K562 (cell line): ENCODE data around the gene ARHGAP26. TPM values are rescaled to one million over a fixed set of nuclear protein-coding genes. Genes with fewer than 3 reads are reported as not detected.

Experiments used
- ATAC-seq: fragments of 200-7000 bp; cut with Tn5 transposase; 3 replicates; pipeline ENCODE4 v1.9.1; 2020; ENCODE audit warnings: moderate library complexity
- BruUV-seq: library from RNA; stranded (reverse); fragments of 400-500 nt; replicated peaks from 2 replicates; lab custom pipeline; 2021; lab: Mats Ljungman, UMichigan
- CTCF ChIA-PET: fragments of 300-600 bp; formaldehyde crosslinking; extraction: SDS; loops from one replicate; lab custom pipeline; 2021; ENCODE audit warnings: low intra/inter-chr PET ratio; lab: Yijun Ruan, JAX
- POLR2A ChIA-PET: fragments of 300-600, 350-650 bp; sonication (Branson Sonifier 250); formaldehyde crosslinking; extraction: SDS; loops from one replicate; lab custom pipeline; 2021; ENCODE audit warnings: antibody characterized with exemption, inconsistent platforms; lab: Yijun Ruan, JAX
- DNase-seq, 4 experiments: peaks; one replicate each; pipeline versions ENCODE4 v3.0.0 to v3.0.0-alpha.2; 2011 to 2018; ENCODE audit warnings: low spot score in 3 of 4, mixed read lengths in 3 of 4; ENCODE audit errors: extremely low read depth in 1 of 4
- FAIRE-seq: peaks from 2 replicates; lab custom pipeline; 2011; peaks lifted over from hg19 to GRCh38; lab: Jason Lieb, UNC
- H2AFZ ChIP-seq: 2 replicates; pipeline ENCODE4 v1.6.0; 2011; ENCODE audit warnings: low read depth, low read length, control low read depth, inconsistent platforms
- H3K27ac ChIP-seq: fragments of 200-600 bp; 3 replicates; pipeline ENCODE4 v1.8.0; 2011; ENCODE audit warnings: low read depth, mild to moderate bottlenecking, control low read depth, inconsistent platforms, low read length, moderate library complexity, mixed read lengths; ENCODE audit errors: extremely low read depth
- H3K27me3 ChIP-seq, 2 experiments: fragments of 300-600 bp in 1 of 2; 2 replicates in 1 of 2; 3 replicates in 1 of 2; pipeline versions ENCODE4 v1.6.0 to v1.8.0; 2011; ENCODE audit warnings: inconsistent platforms in 2 of 2, low read length in 2 of 2, mild to moderate bottlenecking in 1 of 2, mixed read lengths in 1 of 2, moderate library complexity in 1 of 2; ENCODE audit not compliant: control insufficient read depth in 2 of 2, insufficient read depth in 2 of 2
- H3K36me3 ChIP-seq: fragments of 300-600 bp; 3 replicates; pipeline ENCODE4 v1.8.0; 2011; ENCODE audit warnings: mild to moderate bottlenecking, low read length, inconsistent platforms; ENCODE audit not compliant: control insufficient read depth, insufficient read depth
- H3K4me1 ChIP-seq, 2 experiments: fragments of 200-600 bp in 1 of 2; replicated peaks in 1 of 2; 2 replicates in 1 of 2; 3 replicates in 1 of 2; pipeline versions ENCODE4 v1.5.1 to v1.8.0; 2011; ENCODE audit warnings: inconsistent platforms in 2 of 2, low read length in 2 of 2, mild to moderate bottlenecking in 1 of 2, mixed read lengths in 1 of 2, moderate library complexity in 1 of 2; ENCODE audit not compliant: control insufficient read depth in 2 of 2, insufficient read depth in 2 of 2
- H3K4me2 ChIP-seq: 2 replicates; pipeline ENCODE4 v1.6.1; 2011; ENCODE audit warnings: low read length, control low read depth, inconsistent platforms, mixed read lengths; ENCODE audit not compliant: insufficient read depth
- H3K4me3 ChIP-seq: fragments of 200-600 bp; sonication (generic), shearing (Covaris generic); 2 replicates; pipeline ENCODE4 v1.5.1; 2016; ENCODE audit warnings: control low read depth, inconsistent platforms
- H3K79me2 ChIP-seq: fragments of 200-600 bp; 3 replicates; pipeline ENCODE4 v1.8.0; 2011; ENCODE audit warnings: low read length, inconsistent platforms; ENCODE audit not compliant: control insufficient read depth, insufficient read depth
- H3K9ac ChIP-seq, 2 experiments: 2 replicates each; pipeline versions ENCODE4 v1.6.0 to v1.6.1; 2011; ENCODE audit warnings: low read depth in 2 of 2, low read length in 2 of 2, control low read depth in 1 of 2, inconsistent platforms in 1 of 2, mild to moderate bottlenecking in 1 of 2, mixed read lengths in 1 of 2; ENCODE audit not compliant: insufficient read depth in 1 of 2
- H3K9me1 ChIP-seq: one replicate; pipeline ENCODE4 v1.6.0; 2011; ENCODE audit warnings: inconsistent platforms, mild to moderate bottlenecking, low read length, moderate library complexity; ENCODE audit not compliant: control insufficient read depth, insufficient read depth
- H3K9me3 ChIP-seq: replicated peaks from 2 replicates; pipeline ENCODE4 v1.5.1; 2011; ENCODE audit warnings: low read depth, low read length, inconsistent platforms; ENCODE audit not compliant: control insufficient read depth, insufficient read depth
- H4K20me1 ChIP-seq: replicated peaks from 2 replicates; pipeline ENCODE4 v1.6.1; 2011; ENCODE audit warnings: low read length, inconsistent platforms, mixed read lengths; ENCODE audit not compliant: control insufficient read depth, insufficient read depth
- BCOR ChIP-seq: fragments of 450-650 bp; IDR thresholded peaks from 2 replicates; pipeline ENCODE4 v1.6.1; 2016
- C11orf30 ChIP-seq: fragments of 450-650 bp; IDR thresholded peaks from 2 replicates; pipeline ENCODE4 v1.6.1; 2016; ENCODE audit warnings: low read depth, mild to moderate bottlenecking
- CXXC5 ChIP-seq: fragments of 250-450 bp; sonication (Bioruptor Pico); IDR thresholded peaks from 2 replicates; pipeline ENCODE4 v1.8.0; 2022; ENCODE audit warnings: inconsistent platforms, mild to moderate bottlenecking, moderate library complexity
- DDX20 ChIP-seq: fragments of 450-650 bp; IDR thresholded peaks from 2 replicates; pipeline ENCODE4 v1.6.1; 2016; ENCODE audit warnings: missing genetic modification characterization, low read depth, mild to moderate bottlenecking, missing compliant biosample characterization, moderate library complexity
- MBD1 ChIP-seq: fragments of 250-450 bp; sonication (Bioruptor Pico); IDR thresholded peaks from 2 replicates; pipeline ENCODE4 v1.8.0; 2022; ENCODE audit warnings: inconsistent platforms
- RNF2 ChIP-seq: sonication (generic); IDR thresholded peaks from 2 replicates; pipeline ENCODE4 v1.6.1; 2016
- THRAP3 ChIP-seq: fragments of 450-650 bp; IDR thresholded peaks from 2 replicates; pipeline ENCODE4 v1.6.1; 2016; ENCODE audit warnings: mild to moderate bottlenecking, inconsistent platforms, borderline replicate concordance
- ZNF316 ChIP-seq: fragments of 450-650 bp; IDR thresholded peaks from 2 replicates; pipeline ENCODE4 v1.6.1; 2016
- whole genome bisulfite sequencing: fragments of 100-300 bp; shearing (Covaris generic); methylation state at CpG from one replicate; pipeline ENCODE4 v1.1.6; 2016; ENCODE audit warnings: low coverage, mixed read lengths; ENCODE audit not compliant: insufficient coverage; ENCODE audit errors: missing lambda C conversion rate; 5-methylcytosine and 5-hydroxymethylcytosine counted together
- in situ Hi-C: fragments of 300-500 bp; cut with MboI; formaldehyde crosslinking; loops from 4 replicates; pipeline ENCODE4 v1.15.0; 2018; ENCODE audit warnings: inconsistent platforms, mixed read lengths
- intact Hi-C: fragments of 100-400 bp; cut with micrococcal nuclease; formaldehyde crosslinking; loops from 2 replicates; pipeline ENCODE4 v1.14.2; 2022
- polyA plus RNA-seq, 8 experiments: library from polyadenylated mRNA; depleted of rRNA in 4 of 8; stranded (reverse) in 5 of 8; unstranded in 3 of 8; fragments of >200 nt; fragmentation: Nextera tagmentation in 2 of 8; fragmentation: Illumina TruSeq in 1 of 8; extraction: Ambion mirVana in 2 of 8; extraction: Trizol in 1 of 8; gene quantifications; 2 replicates each; pipeline versions ENCODE4 v1.2.1 to v1.2.3, GENCODE V29; 2011 to 2014; ENCODE audit warnings: inconsistent platforms in 1 of 8, missing spikeins in 1 of 8
- total RNA-seq, 7 experiments: library from RNA; depleted of rRNA in 6 of 7; stranded (reverse); fragments of >200 nt in 6 of 7; fragmentation: Illumina TruSeq in 2 of 7; extraction: Trizol in 2 of 7; gene quantifications; 2 replicates each; pipeline versions ENCODE4 v1.2.1 to v1.2.3, GENCODE V29; 2011 to 2021; ENCODE audit warnings: low replicate concordance in 1 of 7

The ARHGAP26 gene
- total and polyA plus RNA-seq, 9 of the 15 experiments (the other 6 are each of a cell fraction or from before 2014, with no cell fraction given): 0.13 to 1.1 (median 0.55) TPM

GRCh38 chr5:143251946-143252345, 481.8 kb downstream of the ARHGAP26 start:
- H3K27ac ChIP-seq: no peak overlapping the region
- WGBS: 46% methylated on average over 4 of the region's 4 CpGs
- DNase-seq (no peak), FAIRE-seq (no peak), ATAC-seq (no peak)
- no peak overlapping the region for H3K4me2 ChIP-seq
- intact Hi-C loops (no loop called here), in situ Hi-C loops (no loop called here)
- H3K27me3 ChIP-seq: no peaks in the 10 kb centered on the region
- no peak overlapping the region for H3K9ac ChIP-seq
- peaks cover 33 to 40% of the 10 kb centered on the region in 2 experiments for H3K4me1 ChIP-seq
- H3K9me1 ChIP-seq: no peaks in the 10 kb centered on the region
- no peaks in the 10 kb centered on the region for H4K20me1 ChIP-seq
- no peak overlapping the region for H3K4me3 ChIP-seq
- H3K36me3 ChIP-seq: no peaks in the 10 kb centered on the region
- no peaks in the 10 kb centered on the region for H3K9me3 ChIP-seq
- no peak overlapping the region for H2AFZ ChIP-seq
- CTCF ChIA-PET: no interaction called here
- H3K79me2 ChIP-seq: no peaks in the 10 kb centered on the region
- POLR2A ChIA-PET: no interaction called here
- TF ChIP-seq ZNF316: peak; percentile 65
- no peak for TF ChIP-seq DDX20 (tag)
- peak; percentile 42; the same call in 1 of the 2 replicates for TF ChIP-seq C11orf30
- no TSS peak for BruUV-seq

- peak overlapping the region; percentile 3; the same call in 1 of the 2 replicates for H2AFZ ChIP-seq
- no peak for FAIRE-seq
- 37% methylated on average over 6 of the region's 7 CpGs for WGBS
- DNase-seq: no peak
- no peaks in the 10 kb centered on the region for H3K27me3 ChIP-seq
- in situ Hi-C loops: no loop called here
- H3K9me3 ChIP-seq: no peaks in the 10 kb centered on the region
- BruUV-seq: no TSS peak
- no peaks in the 10 kb centered on the region for H3K36me3 ChIP-seq
- intact Hi-C loops: no loop called here
- ChIA-PET POLR2A (no interaction called here), CTCF (no interaction called here)
- no peak for ATAC-seq
- H3K27ac ChIP-seq: no peak overlapping the region
- no peak overlapping the region for H3K9ac ChIP-seq
- no peak overlapping the region for H3K4me2 ChIP-seq
- peaks cover 15 to 30% of the 10 kb centered on the region in 2 experiments for H3K4me1 ChIP-seq
- no peaks in the 10 kb centered on the region for H3K9me1 ChIP-seq
- no peak for TF ChIP-seq CXXC5 (CRISPR knock-in tag)
- no peak for TF ChIP-seq MBD1 (CRISPR knock-in tag)
- TF ChIP-seq THRAP3: no peak
- TF ChIP-seq RNF2: no peak
- no peak for TF ChIP-seq BCOR
- no peak overlapping the region for H3K4me3 ChIP-seq
- no peaks in the 10 kb centered on the region for H4K20me1 ChIP-seq
- no peaks in the 10 kb centered on the region for H3K79me2 ChIP-seq
Observed at GRCh38 chr5:143254819-143255218, 484.6 kb downstream of the ARHGAP26 start.
